Activated naive CD8-positive, alpha-beta T cell treated with anti-CD3 and anti-CD28 coated beads for 36 hours (primary cell): Measurements from ENCODE around the gene SULT1A2. TPM values are rescaled to one million over a fixed set of nuclear protein-coding genes. Genes with fewer than 3 reads are reported as not detected.
"Not testable (repeated sequence)": the region's sequence is repeated elsewhere in the genome, so short reads cannot be mapped to it uniquely, and the experiment has no call there.

ENCODE experiments used
- DNase-seq: peaks from one replicate; pipeline ENCODE4 v3.0.0; 2021
- H3K27ac Mint-ChIP-seq: one replicate; pipeline ENCODE4 v1.8.0; 2022; ENCODE audit warnings: mild to moderate bottlenecking, moderate library complexity, mixed read lengths
- H3K27me3 Mint-ChIP-seq: one replicate; pipeline ENCODE4 v1.8.0; 2022; ENCODE audit warnings: mild to moderate bottlenecking, mixed read lengths
- H3K36me3 Mint-ChIP-seq: one replicate; pipeline ENCODE4 v1.8.0; 2021; ENCODE audit warnings: mild to moderate bottlenecking, mixed read lengths
- H3K4me1 Mint-ChIP-seq: one replicate; pipeline ENCODE4 v1.8.0; 2021; ENCODE audit warnings: mixed read lengths
- H3K4me3 Mint-ChIP-seq: one replicate; pipeline ENCODE4 v1.8.0; 2022; ENCODE audit warnings: mild to moderate bottlenecking, moderate library complexity, mixed read lengths
- H3K9me3 Mint-ChIP-seq: one replicate; pipeline ENCODE4 v1.8.0; 2022; ENCODE audit warnings: mixed read lengths
- total RNA-seq, 2 experiments: library from RNA; stranded (reverse); gene quantifications; one replicate each; pipeline ENCODE4 v1.2.3, GENCODE V29; 2021

The SULT1A2 gene
- total RNA-seq: under 1 TPM; 0.24 to 0.68 TPM

- Mint-ChIP-seq H3K4me3 (no peak within 1 kb of the TSS), H3K36me3 (peaks cover 3% of the 10 kb centered on the region), H3K9me3 (no peaks in the 10 kb centered on the region), H3K27me3 (no peaks in the 10 kb centered on the region), H3K27ac (no peak within 1 kb of the TSS), H3K4me1 (peaks cover 12% of the 10 kb centered on the region)
- no peak for DNase-seq
Measured at GRCh38 chr16:28596840-28597691, at the start of gene SULT1A2. Gene SULT1A2, minus strand, starts transcription at chr16:28597050. Its CDS starts 1,120 bp downstream, at chr16:28595930.

- H3K4me3 Mint-ChIP-seq, H3K9me3 Mint-ChIP-seq, H3K27me3 Mint-ChIP-seq, DNase-seq, H3K27ac Mint-ChIP-seq, H3K4me1 Mint-ChIP-seq, H3K36me3 Mint-ChIP-seq: not testable (repeated sequence)
Measured at GRCh38 chr16:28639959-28640358, 43.1 kb upstream of the SULT1A2 start.

GRCh38 chr16:28638359-28638758, 41.5 kb upstream of the SULT1A2 start:
- not testable (repeated sequence) for H3K9me3 Mint-ChIP-seq, H3K4me1 Mint-ChIP-seq, H3K4me3 Mint-ChIP-seq, DNase-seq, H3K27me3 Mint-ChIP-seq, H3K36me3 Mint-ChIP-seq, H3K27ac Mint-ChIP-seq

- not testable (repeated sequence) for H3K27ac Mint-ChIP-seq, DNase-seq, H3K27me3 Mint-ChIP-seq, H3K4me3 Mint-ChIP-seq, H3K4me1 Mint-ChIP-seq, H3K9me3 Mint-ChIP-seq, H3K36me3 Mint-ChIP-seq
Measured at GRCh38 chr16:28637765-28638164, 40.9 kb upstream of the SULT1A2 start, which contains the start of gene NPIPB8. Gene NPIPB8, plus strand, starts transcription at chr16:28638065. Its CDS starts 296 bp downstream, at chr16:28638361.

- not testable (repeated sequence) for H3K4me3 Mint-ChIP-seq, H3K27me3 Mint-ChIP-seq, H3K27ac Mint-ChIP-seq, H3K4me1 Mint-ChIP-seq, H3K9me3 Mint-ChIP-seq, H3K36me3 Mint-ChIP-seq, DNase-seq
Measured at GRCh38 chr16:28636093-28636823, 39.4 kb upstream of the SULT1A2 start.

GRCh38 chr16:28630905-28631304, 34.1 kb upstream of the SULT1A2 start:
- not testable (repeated sequence) for H3K36me3 Mint-ChIP-seq, H3K4me3 Mint-ChIP-seq, H3K27me3 Mint-ChIP-seq, DNase-seq, H3K27ac Mint-ChIP-seq, H3K4me1 Mint-ChIP-seq, H3K9me3 Mint-ChIP-seq

- DNase-seq: peak; percentile 83
- no peaks in the 10 kb centered on the region for H3K27me3 Mint-ChIP-seq
- H3K4me1 Mint-ChIP-seq: peaks cover 13% of the 10 kb centered on the region
- peak overlapping the region; percentile 87 for H3K4me3 Mint-ChIP-seq
- no peaks in the 10 kb centered on the region for H3K9me3 Mint-ChIP-seq
- peaks cover 8% of the 10 kb centered on the region for H3K36me3 Mint-ChIP-seq
- peak overlapping the region; percentile 56 for H3K27ac Mint-ChIP-seq
Measured at GRCh38 chr16:28623172-28623711, 26.4 kb upstream of the SULT1A2 start.

GRCh38 chr16:28622532-28623171, 25.8 kb upstream of the SULT1A2 start:
- not testable (repeated sequence) for H3K36me3 Mint-ChIP-seq, DNase-seq, H3K27me3 Mint-ChIP-seq, H3K9me3 Mint-ChIP-seq
- Mint-ChIP-seq H3K4me3 (peak overlapping the region; percentile 87), H3K27ac (peak overlapping the region; percentile 52), H3K4me1 (peaks cover 13% of the 10 kb centered on the region)

- peaks cover 15% of the 10 kb centered on the region for H3K4me1 Mint-ChIP-seq
- H3K9me3 Mint-ChIP-seq: no peaks in the 10 kb centered on the region
- H3K27ac Mint-ChIP-seq: peak overlapping the region; percentile 35
Measured at GRCh38 chr16:28621481-28622155, 24.8 kb upstream of the SULT1A2 start.

GRCh38 chr16:28620316-28620715, 23.5 kb upstream of the SULT1A2 start:
- not testable (repeated sequence) for H3K9me3 Mint-ChIP-seq, H3K27ac Mint-ChIP-seq
- peaks cover 15% of the 10 kb centered on the region for H3K4me1 Mint-ChIP-seq

More at GRCh38 chr16:28621481-28622155, 24.8 kb upstream of the SULT1A2 start:
- no peak for DNase-seq
- H3K36me3 Mint-ChIP-seq: peaks cover 11% of the 10 kb centered on the region
- peak overlapping the region; percentile 87 for H3K4me3 Mint-ChIP-seq
- no peaks in the 10 kb centered on the region for H3K27me3 Mint-ChIP-seq

GRCh38 chr16:28617874-28618273, 21.0 kb upstream of the SULT1A2 start:
- Mint-ChIP-seq H3K4me1 (peaks cover 12% of the 10 kb centered on the region), H3K9me3 (no peaks in the 10 kb centered on the region), H3K27me3 (no peaks in the 10 kb centered on the region), H3K4me3 (no peak overlapping the region), H3K36me3 (peaks cover 12% of the 10 kb centered on the region), H3K27ac (no peak overlapping the region)
- DNase-seq: no peak

More at GRCh38 chr16:28620316-28620715, 23.5 kb upstream of the SULT1A2 start:
- H3K4me3 Mint-ChIP-seq, DNase-seq, H3K27me3 Mint-ChIP-seq: not testable (repeated sequence)
- H3K36me3 Mint-ChIP-seq: peaks cover 12% of the 10 kb centered on the region

- peaks cover 7% of the 10 kb centered on the region for H3K36me3 Mint-ChIP-seq
- H3K4me1 Mint-ChIP-seq: peaks cover 5% of the 10 kb centered on the region
- no peak overlapping the region for H3K4me3 Mint-ChIP-seq
- H3K9me3 Mint-ChIP-seq: no peaks in the 10 kb centered on the region
- H3K27ac Mint-ChIP-seq: no peak overlapping the region
- DNase-seq: no peak
- H3K27me3 Mint-ChIP-seq: no peaks in the 10 kb centered on the region
Measured at GRCh38 chr16:28616636-28617035, 19.8 kb upstream of the SULT1A2 start.

- not testable (repeated sequence) for H3K4me3 Mint-ChIP-seq, H3K27me3 Mint-ChIP-seq, H3K36me3 Mint-ChIP-seq, H3K4me1 Mint-ChIP-seq, DNase-seq, H3K27ac Mint-ChIP-seq, H3K9me3 Mint-ChIP-seq
Measured at GRCh38 chr16:28616224-28616577, 19.4 kb upstream of the SULT1A2 start.

- not testable (repeated sequence) for H3K9me3 Mint-ChIP-seq, H3K4me3 Mint-ChIP-seq, H3K36me3 Mint-ChIP-seq, H3K27me3 Mint-ChIP-seq, H3K4me1 Mint-ChIP-seq
- peak; percentile 22 for DNase-seq
- peak overlapping the region; percentile 69 for H3K27ac Mint-ChIP-seq
Measured at GRCh38 chr16:28615486-28616223, 18.8 kb upstream of the SULT1A2 start.
